ENCODE measurements around the gene MIGA1.

- TF ChIP-seq CTCF (IDR thresholded peaks at IDR 0.05) (no peak), EP300 (IDR thresholded peaks at IDR 0.05) (no peak)
These were observed 86.8 kb downstream of the MIGA1 start for GRCh38 chr1:77866296-77866695.

Data from sigmoid colon (tissue), 4 donors.